Umbilical cord (tissue), 2 donors: ENCODE measurements around the gene DIPK1A. TPM values are rescaled to one million over a fixed set of nuclear protein-coding genes. Genes with fewer than 3 reads are reported as not detected.

Experiments
- DNase-seq: peaks from one replicate; pipeline ENCODE4 v3.0.0-alpha.2; 2015; ENCODE audit warnings: low spot score
- total RNA-seq: library from RNA; depleted of rRNA; stranded (reverse); fragments of >200 nt; gene quantifications from one replicate; pipeline ENCODE4 v1.2.3, GENCODE V29; 2014; ENCODE audit warnings: low replicate concordance; ENCODE audit not compliant: insufficient read depth

The DIPK1A gene
- total RNA-seq, 1 donor from 2014 or later: 9.6 TPM

GRCh38 chr1:92877792-92878191 is 83.5 kb downstream of the DIPK1A start:
- DNase-seq: no peak

- no peak for DNase-seq
These were observed 84.1 kb downstream of the DIPK1A start for GRCh38 chr1:92877081-92877711.

DNA sequence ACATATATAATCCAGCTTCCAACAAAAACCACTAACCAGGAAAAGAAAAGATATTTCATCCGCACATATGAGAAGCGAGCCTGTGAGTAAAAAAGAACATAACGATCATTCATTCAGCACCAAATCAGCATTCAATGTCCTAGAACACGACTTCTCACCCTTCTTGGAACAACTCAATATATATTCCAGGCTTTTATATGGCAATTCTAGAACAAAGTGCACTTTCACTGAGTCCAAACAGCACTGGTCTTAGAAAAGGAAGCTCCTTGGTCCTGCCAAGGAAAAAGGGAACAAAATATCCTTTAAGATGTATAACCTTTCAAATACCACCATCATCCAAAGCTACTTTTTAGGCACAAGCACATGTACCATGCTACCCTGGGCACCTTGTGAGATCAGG is 84.9 kb downstream of the DIPK1A start:
- DNase-seq: no peak

GRCh38 chr1:92874987-92875386 is 86.3 kb downstream of the DIPK1A start:
- no peak for DNase-seq

GRCh38 chr1:92872719-92873118 is 88.5 kb downstream of the DIPK1A start:
- DNase-seq: no peak

DNA sequence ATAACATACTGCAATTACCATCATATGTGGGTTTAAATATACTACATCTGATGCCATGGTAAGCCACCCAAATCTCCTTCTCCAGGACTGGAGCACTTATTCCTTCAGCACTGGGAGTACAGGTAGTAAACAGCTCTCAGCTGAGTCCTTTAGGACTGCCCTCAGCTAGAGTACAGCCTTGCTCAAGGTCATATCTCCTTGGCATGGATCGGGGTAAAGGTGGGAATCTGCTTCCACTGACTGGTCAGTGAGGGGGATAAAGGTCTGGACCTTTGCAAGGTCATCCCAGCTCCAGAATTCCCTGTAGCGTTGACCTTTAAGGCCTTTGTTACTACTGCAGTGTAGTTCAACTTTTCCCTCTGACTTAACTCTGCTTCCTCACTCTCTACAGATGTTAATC is 90.7 kb downstream of the DIPK1A start:
- no peak for DNase-seq

DNA sequence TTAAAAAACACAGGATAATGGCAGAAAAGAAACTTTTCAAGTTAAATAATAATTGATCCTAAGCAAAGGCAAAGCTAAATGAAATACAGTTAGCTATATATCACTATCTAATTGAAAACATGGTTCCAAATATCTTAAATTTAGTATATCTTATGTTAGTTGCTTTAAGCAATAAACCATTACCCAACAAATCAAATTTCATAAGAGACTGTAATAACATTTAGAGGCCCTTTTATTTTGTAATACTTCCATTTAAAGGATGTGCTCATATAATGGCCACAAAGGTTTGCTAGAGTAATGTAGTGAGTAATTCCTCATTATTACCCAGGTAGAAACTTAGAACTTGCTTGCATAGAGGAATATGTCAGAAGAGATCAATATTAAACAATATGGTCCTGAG is 97.1 kb downstream of the DIPK1A start:
- DNase-seq: no peak

DNA sequence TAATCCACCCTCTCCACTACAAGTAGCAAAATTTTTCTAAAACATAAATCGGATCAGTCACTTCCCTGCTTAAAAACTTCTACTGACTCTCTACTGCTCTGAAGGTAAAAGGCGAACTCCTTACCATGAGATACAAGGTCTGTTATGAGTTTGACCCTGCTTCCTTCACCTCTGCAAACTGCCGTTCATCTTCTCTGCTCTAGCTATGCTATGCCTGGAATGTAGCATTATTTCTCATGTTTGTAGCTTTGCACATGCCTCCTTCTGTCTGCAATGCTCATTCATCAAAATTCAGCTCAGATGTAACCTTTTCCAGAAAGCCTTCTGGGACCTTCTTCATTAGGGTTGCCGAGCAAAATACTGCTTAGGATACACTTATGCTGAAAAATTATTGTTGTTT is 98.7 kb downstream of the DIPK1A start:
- DNase-seq: no peak

DNA sequence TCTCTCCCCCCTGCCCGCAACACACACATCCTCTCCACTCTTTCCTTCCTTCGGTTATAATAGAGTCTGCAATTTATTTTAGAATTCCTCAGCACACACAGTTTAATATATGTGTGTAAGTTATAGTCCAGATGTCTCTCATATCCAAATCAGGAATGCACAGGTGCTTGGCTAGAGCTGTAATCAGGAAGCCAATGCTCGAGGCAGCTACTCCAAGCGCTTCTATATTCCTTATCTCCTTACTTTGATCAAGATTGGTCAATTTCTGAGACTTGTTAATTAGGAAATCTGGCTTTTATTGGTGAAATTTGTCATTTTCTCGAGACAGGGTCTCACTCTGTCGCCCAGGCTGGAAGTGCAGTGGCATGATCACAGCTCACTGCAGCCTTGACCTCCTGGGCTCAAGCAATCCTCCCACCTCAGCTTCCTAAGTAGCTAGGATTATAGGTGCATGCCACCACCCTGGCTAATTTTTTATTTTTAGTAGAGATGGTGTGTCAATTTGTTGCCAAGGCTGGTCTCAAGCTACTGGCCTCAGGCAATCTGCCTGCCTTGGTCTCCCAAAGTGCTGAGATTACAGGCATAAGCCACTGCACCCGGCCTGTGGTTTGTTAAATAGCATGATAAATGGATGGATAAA is 101.7 kb downstream of the DIPK1A start:
- no peak for DNase-seq

DNA sequence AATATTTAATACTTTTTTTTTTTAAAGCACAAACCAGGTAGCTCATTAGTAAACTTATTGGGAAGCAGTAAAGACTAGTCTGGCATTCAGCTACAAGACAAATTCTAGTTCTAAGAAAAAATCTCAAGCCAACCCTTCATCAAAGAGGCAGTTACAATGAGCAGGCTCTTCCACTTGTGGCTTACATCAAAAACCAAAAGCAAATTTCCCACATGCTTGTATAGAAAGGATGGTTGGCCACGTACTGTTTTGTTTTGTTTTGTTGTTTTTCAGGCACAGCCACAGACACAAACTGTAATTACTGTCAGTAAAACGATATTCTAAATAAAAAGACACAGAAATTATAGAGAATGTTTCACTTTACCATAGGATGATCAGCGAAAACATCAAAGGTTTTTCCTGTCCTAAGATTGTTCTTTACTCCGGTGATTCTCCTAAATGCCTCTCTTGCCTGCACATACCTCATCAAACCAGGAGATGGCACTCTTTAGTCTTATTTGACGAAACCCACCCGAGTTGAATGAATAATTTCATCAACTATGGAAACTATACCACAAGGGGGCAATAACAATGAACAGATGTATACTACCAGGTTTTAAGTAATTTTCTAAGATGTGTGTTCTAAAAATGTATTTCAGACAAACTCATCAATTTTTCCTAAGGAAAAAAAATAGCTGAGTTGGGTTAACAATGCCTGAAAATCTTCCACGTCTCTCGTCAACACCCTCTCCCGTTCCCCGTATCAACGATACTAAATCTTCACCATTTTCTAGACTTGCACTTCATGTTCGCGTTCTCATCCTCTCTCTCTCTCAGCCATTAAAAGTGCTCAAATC is 102.5 kb downstream of the DIPK1A start:
- DNase-seq: peak; percentile 89

DNA sequence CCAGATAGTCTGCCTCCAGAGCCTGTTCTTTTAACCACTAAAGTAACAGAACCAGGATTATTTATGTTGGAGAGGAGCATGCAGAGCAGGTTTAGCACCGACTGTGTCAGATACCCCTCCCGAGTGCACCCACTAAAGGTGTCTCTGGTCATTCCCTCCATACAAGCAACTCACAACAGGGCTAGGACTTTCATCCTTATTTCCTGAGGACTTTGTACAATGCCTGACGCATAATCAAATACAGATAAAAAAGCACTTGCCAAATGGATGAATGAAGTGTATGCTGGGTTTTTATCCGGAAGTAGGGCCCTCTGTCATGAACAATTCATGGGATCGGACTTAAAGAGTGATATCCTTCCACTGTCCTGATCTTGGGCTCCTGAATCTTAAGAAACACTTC is 103.4 kb downstream of the DIPK1A start:
- no peak for DNase-seq

DNA sequence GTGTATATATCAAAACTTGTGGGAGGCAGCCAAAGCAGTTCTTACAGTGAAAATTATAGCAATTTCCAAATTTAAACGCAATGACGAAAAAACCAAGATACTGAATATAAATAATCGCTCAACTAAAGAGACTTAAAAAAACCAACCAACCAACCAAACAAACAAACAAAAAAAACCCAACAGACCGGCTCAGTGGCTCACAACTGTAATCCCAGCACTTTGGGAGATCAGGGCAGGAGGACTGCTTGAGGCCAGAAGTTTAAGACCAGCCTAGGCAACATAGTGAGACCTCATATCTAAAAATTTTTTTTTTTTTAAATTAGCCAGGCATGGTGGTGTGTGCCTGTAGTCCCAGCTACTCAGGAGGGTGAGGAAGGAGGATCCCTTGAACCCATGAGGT is 106.0 kb downstream of the DIPK1A start:
- DNase-seq: no peak

GRCh38 chr1:92854101-92854785 is 107.0 kb downstream of the DIPK1A start:
- DNase-seq: no peak

- DNase-seq: no peak
These were observed 108.0 kb downstream of the DIPK1A start for GRCh38 chr1:92853299-92853698.

DNA sequence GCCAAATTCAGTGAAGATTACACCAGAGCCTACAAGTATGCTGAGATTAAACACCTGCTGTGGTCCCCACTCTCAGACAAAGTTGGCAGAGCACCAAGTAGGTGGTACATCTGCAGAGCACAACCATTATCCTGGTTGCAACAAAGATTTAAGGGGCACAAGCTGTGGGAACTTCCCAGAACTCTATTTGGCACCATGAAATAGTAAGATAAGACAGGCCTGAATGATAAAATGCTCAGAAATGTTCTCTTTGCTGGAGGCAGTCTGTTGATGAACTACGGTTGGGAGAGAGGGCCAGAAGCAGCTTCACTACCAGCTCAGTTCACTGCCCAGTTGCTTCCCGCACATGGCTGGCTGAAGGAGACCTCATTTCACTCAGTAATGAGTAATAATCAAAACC is 109.5 kb downstream of the DIPK1A start:
- peak; percentile 10 for DNase-seq

DNA sequence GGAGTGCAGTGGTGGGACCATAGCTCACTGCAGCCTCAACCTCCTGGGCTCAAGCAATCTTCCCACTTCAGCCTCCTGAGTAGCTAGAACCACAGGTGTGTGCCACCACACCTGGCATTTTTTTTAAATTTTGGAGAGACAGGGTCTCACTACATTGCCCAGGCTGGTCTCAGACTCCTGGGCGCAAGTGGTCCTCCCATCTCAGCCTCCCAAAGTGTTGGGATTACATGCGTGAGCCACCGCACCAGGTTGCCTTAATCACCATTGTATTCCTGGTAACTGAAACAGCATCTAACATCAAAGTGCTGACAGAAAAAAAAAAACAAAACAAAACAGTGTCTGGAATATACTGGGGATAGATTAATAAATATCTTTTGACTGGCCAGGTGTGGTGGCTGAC is 111.2 kb downstream of the DIPK1A start:
- no peak for DNase-seq

GRCh38 chr1:92848201-92848600 is 113.1 kb downstream of the DIPK1A start:
- peak; percentile 51 for DNase-seq

DNA sequence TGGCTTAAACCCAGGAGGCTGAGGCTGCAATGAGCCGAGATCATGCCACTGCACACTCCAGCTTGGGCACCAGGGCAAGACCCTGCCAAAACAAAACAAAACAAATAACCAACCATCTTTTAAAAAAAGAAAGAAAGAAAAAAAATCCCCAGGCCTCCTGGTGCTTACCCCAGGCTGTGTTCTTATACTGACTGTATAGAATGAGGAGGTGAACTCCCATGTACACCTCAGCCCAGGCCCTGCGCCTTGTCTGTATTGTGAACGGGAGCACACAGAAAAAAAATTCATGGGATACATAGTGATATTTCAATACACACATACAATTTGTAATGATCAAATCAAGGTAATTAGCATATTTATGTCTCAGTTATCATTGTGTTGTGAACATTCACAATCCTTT is 115.4 kb downstream of the DIPK1A start:
- DNase-seq: no peak

DNA sequence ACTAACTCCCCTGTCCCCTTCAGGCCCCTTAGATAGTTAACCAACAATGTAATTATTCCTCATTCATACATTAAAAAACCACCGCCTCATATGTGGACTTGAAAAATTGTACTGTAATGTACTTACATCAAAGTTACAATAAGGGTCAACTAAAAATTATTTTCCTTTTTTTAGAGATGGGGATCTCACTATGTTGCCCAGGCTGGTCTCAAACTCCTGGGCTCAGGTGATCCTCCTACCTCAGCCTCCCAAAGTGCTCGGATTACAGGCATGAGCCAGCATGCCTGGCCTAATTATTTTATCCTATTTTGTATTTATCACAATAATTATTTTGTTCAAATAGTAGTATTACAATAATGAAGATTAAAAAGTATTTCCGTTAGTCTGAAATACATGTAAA is 116.8 kb downstream of the DIPK1A start:
- no peak for DNase-seq

DNA sequence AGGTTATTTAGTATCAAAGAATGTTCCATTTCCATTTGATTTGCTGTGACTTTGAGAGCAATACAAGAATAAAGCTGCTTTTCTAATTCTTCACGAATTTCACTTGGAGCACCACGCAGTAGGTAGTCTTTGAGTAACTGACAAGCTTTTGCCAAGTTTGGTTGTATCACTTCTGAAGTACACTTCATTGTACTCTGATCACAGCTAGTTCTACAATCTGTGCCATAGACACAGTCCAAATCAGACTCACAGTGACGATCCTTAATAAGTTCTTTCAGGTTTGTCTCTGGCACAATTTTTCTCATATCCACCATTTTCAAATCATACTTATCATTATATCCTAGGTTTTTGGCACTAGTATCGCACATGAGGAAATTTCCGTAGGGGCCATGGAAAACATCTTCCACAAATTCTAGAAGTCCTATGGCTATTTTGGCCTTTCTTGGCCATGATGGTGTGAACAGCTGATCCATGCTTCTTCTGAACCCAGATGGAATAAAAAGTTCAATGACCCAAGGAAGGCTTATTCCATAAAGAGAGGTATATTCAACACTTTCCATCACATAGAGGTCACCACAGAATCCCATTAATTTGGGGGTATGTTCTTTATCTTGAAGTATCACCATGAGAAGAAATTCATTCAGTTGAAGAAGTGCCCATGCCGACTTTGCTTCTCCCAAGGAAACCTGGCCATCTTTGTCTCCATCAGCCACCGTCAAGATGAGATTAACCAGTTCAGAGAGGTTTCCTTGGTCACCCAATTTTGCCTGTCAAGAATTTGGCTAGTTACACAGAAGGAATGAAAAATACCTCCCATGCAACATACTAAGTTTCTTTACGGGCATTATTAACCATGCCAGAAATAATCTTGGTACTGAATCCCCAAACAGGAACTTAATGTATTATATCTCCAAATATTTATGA is 117.6 kb downstream of the DIPK1A start:
- DNase-seq: no peak

- no peak for DNase-seq
These were observed 118.2 kb downstream of the DIPK1A start for GRCh38 chr1:92843046-92843423.
